Right atrium auricular region (tissue), 2 donors: Measurements from ENCODE around the gene MMP23B. TPM values are rescaled to one million over a fixed set of nuclear protein-coding genes. Genes with fewer than 3 reads are reported as not detected.

Source experiments
- DNase-seq: peaks from one replicate; pipeline ENCODE4 v3.0.0-alpha.2; 2019; ENCODE audit warnings: low spot score
- H3K27ac ChIP-seq, 2 donors: fragments of 200-600 bp; sonication (generic); 1 replicate in 1 of 2; 2 replicates in 1 of 2; pipeline ENCODE4 v1.5.1; 2016 to 2019
- H3K27me3 ChIP-seq, 2 donors: fragments of 200-600 bp; sonication (generic); one replicate each; pipeline versions ENCODE4 v1.5.1 to v1.6.0; 2017 to 2019
- H3K36me3 ChIP-seq: fragments of 200-600 bp; sonication (generic); one replicate; pipeline ENCODE4 v1.5.1; 2016
- H3K4me1 ChIP-seq, 2 donors: fragments of 200-600 bp; sonication (generic); one replicate each; pipeline versions ENCODE4 v1.5.1 to v1.6.0; 2017 to 2019
- H3K4me3 ChIP-seq, 2 donors: fragments of 200-600 bp; sonication (generic); 1 replicate in 1 of 2; 2 replicates in 1 of 2; pipeline ENCODE4 v1.5.1; 2017 to 2019; ENCODE audit warnings: mild to moderate bottlenecking in 1 of 2, moderate library complexity in 1 of 2
- H3K9me3 ChIP-seq, 2 donors: fragments of 200-600 bp; sonication (generic); one replicate each; pipeline ENCODE4 v1.5.1; 2019
- total RNA-seq, 2 donors: library from RNA; depleted of rRNA; stranded (reverse); fragments of >200 nt; gene quantifications; one replicate each; pipeline ENCODE4 v1.1.0, GENCODE V29; 2016
- TF ChIP-seq, protein P1 (sequence below), 2 donors: fragments of 200-600 bp; sonication (generic); IDR thresholded peaks; one replicate each; pipeline ENCODE4 v1.5.1; 2019; ENCODE audit warnings: antibody characterized with exemption in 2 of 2

MMP23B gene
- total RNA-seq, 2 donors from 2014 or later = 17.5 to 26.9 TPM

DNA sequence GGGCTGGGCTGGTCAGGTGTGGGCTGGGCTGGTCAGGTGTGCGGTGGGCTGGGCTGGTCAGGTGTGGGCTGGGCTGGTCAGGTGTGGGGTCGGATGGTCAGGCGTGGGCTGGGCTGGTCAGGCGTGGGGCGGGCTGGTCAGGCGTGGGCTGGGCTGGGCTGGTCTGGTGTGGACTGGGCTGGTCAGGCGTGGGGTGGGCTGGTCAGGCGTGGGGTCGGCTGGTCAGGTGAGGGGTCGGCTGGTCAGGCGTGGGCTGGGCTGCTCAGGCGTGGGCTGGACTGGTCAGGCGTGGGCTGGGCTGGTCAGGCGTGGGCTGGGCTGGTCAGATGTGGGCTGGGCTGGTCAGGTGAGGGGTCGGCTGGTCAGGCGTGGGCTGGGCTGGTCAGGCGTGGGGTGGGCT is 26.2 kb upstream of the MMP23B start:
- Histone ChIP-seq H3K9me3 (no peaks in the 10 kb centered on the region), H3K27ac (no peak overlapping the region), H3K4me1 (peaks cover 0 to under 1% of the 10 kb centered on the region in 2 donors), H3K36me3 (no peaks in the 10 kb centered on the region), H3K27me3 (no peaks in the 10 kb centered on the region), H3K4me3 (no peak overlapping the region)
- TF ChIP-seq, protein P1, sequence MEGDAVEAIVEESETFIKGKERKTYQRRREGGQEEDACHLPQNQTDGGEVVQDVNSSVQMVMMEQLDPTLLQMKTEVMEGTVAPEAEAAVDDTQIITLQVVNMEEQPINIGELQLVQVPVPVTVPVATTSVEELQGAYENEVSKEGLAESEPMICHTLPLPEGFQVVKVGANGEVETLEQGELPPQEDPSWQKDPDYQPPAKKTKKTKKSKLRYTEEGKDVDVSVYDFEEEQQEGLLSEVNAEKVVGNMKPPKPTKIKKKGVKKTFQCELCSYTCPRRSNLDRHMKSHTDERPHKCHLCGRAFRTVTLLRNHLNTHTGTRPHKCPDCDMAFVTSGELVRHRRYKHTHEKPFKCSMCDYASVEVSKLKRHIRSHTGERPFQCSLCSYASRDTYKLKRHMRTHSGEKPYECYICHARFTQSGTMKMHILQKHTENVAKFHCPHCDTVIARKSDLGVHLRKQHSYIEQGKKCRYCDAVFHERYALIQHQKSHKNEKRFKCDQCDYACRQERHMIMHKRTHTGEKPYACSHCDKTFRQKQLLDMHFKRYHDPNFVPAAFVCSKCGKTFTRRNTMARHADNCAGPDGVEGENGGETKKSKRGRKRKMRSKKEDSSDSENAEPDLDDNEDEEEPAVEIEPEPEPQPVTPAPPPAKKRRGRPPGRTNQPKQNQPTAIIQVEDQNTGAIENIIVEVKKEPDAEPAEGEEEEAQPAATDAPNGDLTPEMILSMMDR (IDR thresholded peaks at IDR 0.05) = no peak
- DNase-seq = no peak

DNA sequence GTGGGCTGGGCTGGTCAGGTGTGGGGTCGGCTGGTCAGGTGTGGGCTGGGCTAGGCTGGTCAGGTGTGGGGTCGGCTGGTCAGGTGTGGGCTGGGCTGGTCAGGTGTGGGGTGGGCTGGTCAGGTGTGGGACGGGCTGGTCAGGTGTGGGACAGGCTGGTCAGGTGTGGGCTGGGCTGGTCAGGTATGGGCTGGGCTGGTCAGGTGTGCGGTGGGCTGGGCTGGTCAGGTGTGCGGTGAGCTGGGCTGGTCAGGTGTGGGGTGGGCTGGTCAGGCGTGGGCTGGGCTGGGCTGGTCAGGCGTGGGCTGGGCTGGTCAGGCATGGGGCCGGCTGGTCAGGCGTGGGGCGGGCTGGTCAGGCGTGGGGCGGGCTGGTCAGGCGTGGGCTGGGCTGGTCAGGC is 25.7 kb upstream of the MMP23B start:
- no peak overlapping the region for H3K27ac ChIP-seq
- no peak for DNase-seq

DNA sequence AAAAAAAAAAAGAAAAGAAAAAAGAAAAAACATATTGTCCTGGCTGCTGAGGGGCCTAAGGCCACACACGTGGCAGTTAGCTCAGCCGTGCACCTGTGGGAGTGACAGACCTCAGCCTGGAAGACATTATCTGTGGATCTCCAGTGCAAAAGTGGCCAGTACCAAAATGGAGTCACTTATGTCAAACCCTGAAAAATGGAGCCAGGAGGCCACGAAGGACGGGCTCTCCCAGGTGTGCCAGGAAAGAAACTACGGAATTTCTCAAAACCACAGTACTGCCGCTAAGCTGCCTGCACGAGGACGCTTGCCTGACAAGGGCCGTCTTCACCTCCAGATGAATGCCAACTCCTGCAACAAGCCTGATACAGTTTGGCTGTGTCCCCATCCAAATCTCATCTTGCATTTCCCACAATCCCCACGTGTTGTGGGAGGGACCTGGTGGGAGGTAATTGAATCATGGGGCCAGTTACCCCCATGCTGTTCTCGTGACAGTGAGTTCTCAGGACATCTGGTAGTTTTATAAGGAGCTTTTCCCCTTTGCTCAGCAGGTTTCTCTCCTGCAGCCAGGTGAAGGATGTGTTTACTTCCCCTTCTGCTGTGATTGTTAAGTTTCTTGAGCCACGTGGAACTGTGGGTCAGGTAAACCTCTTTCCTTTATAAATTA is 22.0 kb upstream of the MMP23B start:
- Histone ChIP-seq H3K4me3 (no peak overlapping the region), H3K27me3 (no peaks in the 10 kb centered on the region), H3K4me1 (peaks cover 0 to 26% of the 10 kb centered on the region in 2 donors), H3K9me3 (no peaks in the 10 kb centered on the region), H3K27ac (no peak overlapping the region), H3K36me3 (no peaks in the 10 kb centered on the region)
- TF ChIP-seq, protein P1 (IDR thresholded peaks at IDR 0.05) = no peak
- DNase-seq = no peak

More for the DNA sequence above, 25.7 kb upstream of the MMP23B start:
- TF ChIP-seq, protein P1 (IDR thresholded peaks at IDR 0.05) = no peak
- no peaks in the 10 kb centered on the region for H3K36me3 ChIP-seq
- H3K4me1 ChIP-seq = peaks cover 0 to 4% of the 10 kb centered on the region in 2 donors
- H3K4me3 ChIP-seq = no peak overlapping the region
- H3K27me3 ChIP-seq = no peaks in the 10 kb centered on the region
- H3K9me3 ChIP-seq = no peaks in the 10 kb centered on the region

DNA sequence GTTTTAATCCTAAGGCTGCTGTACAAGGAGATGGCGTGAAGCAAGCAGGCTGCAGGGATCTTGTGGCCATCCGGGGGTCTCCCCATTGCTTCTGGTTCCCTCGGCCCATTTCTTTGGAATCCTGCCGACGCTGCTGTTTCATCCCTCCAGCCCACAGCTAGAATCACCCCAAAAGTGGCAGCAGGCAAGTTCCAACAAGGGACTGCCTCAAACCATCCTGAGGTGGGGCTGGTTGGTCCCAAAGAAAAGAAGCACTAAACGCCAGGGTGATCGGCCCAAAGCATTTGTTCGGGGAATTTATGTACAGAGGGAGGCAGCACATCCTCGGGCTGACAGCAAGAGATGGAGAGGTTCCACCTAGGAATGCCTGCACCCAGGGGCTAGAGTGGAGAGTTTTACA is 21.2 kb upstream of the MMP23B start:
- Histone ChIP-seq H3K4me3 (no peak overlapping the region), H3K36me3 (no peaks in the 10 kb centered on the region), H3K4me1 (peaks cover 0 to 27% of the 10 kb centered on the region in 2 donors), H3K27me3 (no peaks in the 10 kb centered on the region), H3K27ac (peak overlapping the region in 1 of 2 donors; percentile 23), H3K9me3 (no peaks in the 10 kb centered on the region)
- no peak for DNase-seq
- TF ChIP-seq, protein P1 (IDR thresholded peaks at IDR 0.05) = no peak

DNA sequence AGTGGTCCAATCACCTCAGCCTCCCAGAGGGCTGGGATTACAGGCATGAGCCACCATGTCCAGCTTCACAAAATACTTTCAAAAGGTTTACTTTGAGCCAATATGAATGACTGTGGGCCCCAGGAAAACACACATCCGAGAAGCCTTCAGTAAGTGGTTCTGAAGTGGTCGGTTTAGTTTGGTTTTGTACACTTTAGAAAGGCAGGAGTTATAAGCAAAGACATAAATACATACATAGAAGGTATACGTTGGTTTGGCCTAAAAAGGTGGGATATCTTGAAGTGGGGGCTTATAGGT is 19.9 kb upstream of the MMP23B start:
- Histone ChIP-seq H3K9me3 (no peaks in the 10 kb centered on the region), H3K27me3 (no peaks in the 10 kb centered on the region), H3K4me1 (peaks cover 0 to 35% of the 10 kb centered on the region in 2 donors), H3K36me3 (no peaks in the 10 kb centered on the region), H3K27ac (no peak overlapping the region), H3K4me3 (no peak overlapping the region)
- DNase-seq = no peak
- TF ChIP-seq, protein P1 (IDR thresholded peaks at IDR 0.05) = no peak

DNA sequence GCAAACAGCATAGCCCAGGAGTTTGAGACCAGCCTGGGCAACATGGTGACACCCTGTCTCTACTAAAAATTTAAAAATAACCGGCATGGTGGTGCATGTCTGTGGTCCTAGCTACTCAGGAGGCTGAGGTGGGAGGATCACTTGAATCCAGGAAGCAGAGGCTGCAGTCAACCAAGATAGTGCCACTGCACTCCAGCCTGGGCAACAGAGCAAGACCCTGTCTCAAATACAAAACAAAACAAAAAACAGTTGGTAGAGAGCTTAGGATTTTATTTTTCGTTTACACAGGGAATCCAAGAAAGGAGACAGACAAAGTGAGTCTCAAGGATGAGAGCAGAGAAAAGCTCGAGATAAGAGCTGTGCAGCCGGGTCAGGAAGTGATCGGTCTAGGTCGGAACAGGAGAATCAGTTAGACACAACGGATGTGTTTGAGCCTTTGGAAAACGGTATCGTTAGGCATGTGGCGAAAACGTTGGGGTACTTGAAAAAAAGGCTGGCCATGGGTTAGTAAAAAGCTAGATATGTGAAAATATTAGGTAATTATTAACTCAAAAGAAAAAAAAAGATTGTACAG is 18.4 kb upstream of the MMP23B start:
- TF ChIP-seq, protein P1 (IDR thresholded peaks at IDR 0.05) = no peak
- Histone ChIP-seq H3K4me3 (peak overlapping the region in 1 of 2 donors; percentile 97), H3K27ac (no peak overlapping the region), H3K9me3 (no peaks in the 10 kb centered on the region), H3K36me3 (no peaks in the 10 kb centered on the region), H3K27me3 (no peaks in the 10 kb centered on the region), H3K4me1 (peaks cover 0 to 39% of the 10 kb centered on the region in 2 donors)
- DNase-seq = no peak
